Transverse colon (tissue), 4 donors: ENCODE results near the gene ZDHHC5. TPM values are rescaled to one million over a fixed set of nuclear protein-coding genes. Genes with fewer than 3 reads are reported as not detected.

Source experiments
- DNase-seq: peaks from one replicate; pipeline ENCODE4 v3.0.0-alpha.2; 2019
- H3K27ac ChIP-seq, 4 donors: fragments of 200-600 bp; sonication (generic); 2 replicates each; pipeline ENCODE4 v1.5.1; 2016 to 2018; ENCODE audit warnings: inconsistent platforms in 4 of 4
- H3K27me3 ChIP-seq: fragments of 200-600 bp; sonication (generic); 2 replicates; pipeline ENCODE4 v1.5.1; 2017; ENCODE audit warnings: inconsistent platforms
- H3K36me3 ChIP-seq, 4 donors: fragments of 200-600 bp; sonication (generic); 2 replicates each; pipeline ENCODE4 v1.5.1; 2017 to 2019; ENCODE audit warnings: inconsistent platforms in 4 of 4
- H3K4me1 ChIP-seq, 4 donors: fragments of 200-600 bp; sonication (generic); 2 replicates each; pipeline ENCODE4 v1.5.1; 2017 to 2020; ENCODE audit warnings: inconsistent platforms in 4 of 4
- H3K4me3 ChIP-seq, 4 donors: fragments of 200-600 bp; sonication (generic); 1 replicate in 1 of 4; 2 replicates in 3 of 4; pipeline versions ENCODE4 v1.5.1 to v1.6.1; 2017 to 2019; ENCODE audit warnings: inconsistent platforms in 4 of 4
- H3K9me3 ChIP-seq, 2 donors: fragments of 200-600 bp; sonication (generic); 2 replicates each; pipeline ENCODE4 v1.5.1; 2017 to 2019; ENCODE audit warnings: inconsistent platforms in 2 of 2
- CTCF ChIP-seq, 5 experiments: fragments of 200-600 bp in 3 of 5; fragments of 450-650 bp in 2 of 5; sonication (generic) in 3 of 5; IDR thresholded peaks; 1 replicate in 2 of 5; 2 replicates in 3 of 5; pipeline ENCODE4 v1.5.1; 2016 to 2017; ENCODE audit warnings: antibody characterized with exemption in 5 of 5, inconsistent platforms in 3 of 5, mild to moderate bottlenecking in 2 of 5, moderate library complexity in 1 of 5
- EP300 ChIP-seq: sonication (generic); formaldehyde crosslinking; IDR thresholded peaks from one replicate; pipeline ENCODE4 v1.6.1; 2017; ENCODE audit warnings: antibody characterized with exemption, low read depth
- POLR2A ChIP-seq: fragments of 450-650 bp; IDR thresholded peaks from one replicate; pipeline ENCODE4 v1.6.1; 2016; ENCODE audit warnings: antibody characterized with exemption, mild to moderate bottlenecking, moderate library complexity
- POLR2AphosphoS5 ChIP-seq, 3 donors: sonication (generic); formaldehyde crosslinking; IDR thresholded peaks; one replicate each; pipeline ENCODE4 v1.6.1; 2016; ENCODE audit warnings: antibody characterized with exemption in 3 of 3
- WGBS, 2 donors: methylation state at CpG; one replicate each; pipeline ENCODE4 v1.1.5; 2018; ENCODE audit warnings: low coverage in 1 of 2; 5-methylcytosine and 5-hydroxymethylcytosine counted together
- in situ Hi-C, 4 donors: fragments of 200-750 bp; cut with MboI; loops; one replicate each; pipeline versions ENCODE4 v1.15.0 to v1.15.1; 2017; ENCODE audit warnings: low sequenced_read_pairs in 3 of 4, low pct_ligation_motif_present in 1 of 4, low pct_unique_long_range_greater_than_20kb in 1 of 4
- intact Hi-C: fragments of 100-400 bp; cut with DNase I; formaldehyde crosslinking; loops from one replicate; pipeline ENCODE4 v1.15.1; 2023; ENCODE audit warnings: low total_unique reads
- total RNA-seq, 4 donors: library from RNA; depleted of rRNA; stranded (reverse); fragments of >200 nt; gene quantifications; one replicate each; pipeline ENCODE4 v1.1.0, GENCODE V29; 2016

ZDHHC5 gene
- total RNA-seq, 4 donors from 2014 or later: 38.4 to 63.2 (median 57.6) TPM

GRCh38 chr11:57646194-57646798 is 21.6 kb upstream of the ZDHHC5 start:
- peak overlapping the region in 1 of 4 donors; percentile 64 for H3K27ac ChIP-seq
- WGBS, 2 donors: 55 to 63% methylated on average over 2 to 10 of the region's 10 CpGs
- TF ChIP-seq CTCF (IDR thresholded peaks at IDR 0.05) (no peak), EP300 (no peak), POLR2A (no peak), POLR2AphosphoS5 (IDR thresholded peaks at IDR 0.05) (no peak)
- no peak for DNase-seq
- in situ Hi-C loops: loop anchor here (10.0 to 25.0 kb wide), 4 partner anchors 81 to 309 kb away; partner anchors contain the start of genes P2RX3 (in 2 of the 4), RTN4RL2 (in 2 of the 4), SSRP1 (in 2 of the 4) and UBE2L6 (in 1 of the 4)
- H3K4me1 ChIP-seq: peaks cover 10 to 57% (median 16%) of the 10 kb centered on the region in 4 donors
- H3K27me3 ChIP-seq: peaks cover 56% of the 10 kb centered on the region
- no peaks in the 10 kb centered on the region for H3K9me3 ChIP-seq
- no peak overlapping the region for H3K4me3 ChIP-seq
- H3K36me3 ChIP-seq: no peaks in the 10 kb centered on the region
- intact Hi-C loops: no loop called here

GRCh38 chr11:57646799-57647303 is 21.1 kb upstream of the ZDHHC5 start:
- 23% methylated on average over 23 of the region's 23 CpGs; no CpG with 5 or more reads in 1 of the 2 donors for WGBS, 2 donors
- in situ Hi-C loops: loop anchor here (10.0 to 25.0 kb wide), 4 partner anchors 82 to 310 kb away; partner anchors contain the start of genes P2RX3 (in 2 of the 4), RTN4RL2 (in 2 of the 4), SSRP1 (in 2 of the 4) and UBE2L6 (in 1 of the 4)

GRCh38 chr11:57647372-57647771 is 20.5 kb upstream of the ZDHHC5 start:
- peaks cover 56% of the 10 kb centered on the region for H3K27me3 ChIP-seq
- WGBS, 2 donors: 0 to 15% methylated on average over 1 to 10 of the region's 10 CpGs
- H3K27ac ChIP-seq: no peak overlapping the region
- no peak for TF ChIP-seq CTCF (IDR thresholded peaks at IDR 0.05)
- no peak for TF ChIP-seq POLR2A
- in situ Hi-C loops: loop anchor here (10.0 to 25.0 kb wide), 4 partner anchors 83 to 310 kb away; partner anchors contain the start of genes P2RX3 (in 2 of the 4), RTN4RL2 (in 2 of the 4), SSRP1 (in 2 of the 4) and UBE2L6 (in 1 of the 4)
- DNase-seq: no peak
- H3K4me3 ChIP-seq: no peak overlapping the region
- no peaks in the 10 kb centered on the region for H3K36me3 ChIP-seq
- peaks cover 10 to 57% (median 16%) of the 10 kb centered on the region in 4 donors for H3K4me1 ChIP-seq
- H3K9me3 ChIP-seq: no peaks in the 10 kb centered on the region
- intact Hi-C loops: no loop called here

More at GRCh38 chr11:57646799-57647303, 21.1 kb upstream of the ZDHHC5 start:
- peaks cover 56% of the 10 kb centered on the region for H3K27me3 ChIP-seq
- peaks cover 10 to 57% (median 16%) of the 10 kb centered on the region in 4 donors for H3K4me1 ChIP-seq
- intact Hi-C loops: no loop called here
- TF ChIP-seq EP300 (no peak), POLR2A (no peak), POLR2AphosphoS5 (IDR thresholded peaks at IDR 0.05) (no peak)
- H3K27ac ChIP-seq: no peak overlapping the region
- no peak for DNase-seq
- no peak overlapping the region for H3K4me3 ChIP-seq
- H3K36me3 ChIP-seq: no peaks in the 10 kb centered on the region
- H3K9me3 ChIP-seq: no peaks in the 10 kb centered on the region

GRCh38 chr11:57647960-57648800 is 19.7 kb upstream of the ZDHHC5 start:
- H3K27me3 ChIP-seq: peaks cover 56% of the 10 kb centered on the region
- in situ Hi-C loops: loop anchor here (10.0 to 25.0 kb wide), 4 partner anchors 83 to 311 kb away; partner anchors contain the start of genes P2RX3 (in 2 of the 4), RTN4RL2 (in 2 of the 4), SSRP1 (in 2 of the 4) and UBE2L6 (in 1 of the 4)
- no peak for DNase-seq

More at GRCh38 chr11:57647960-57648800, 19.7 kb upstream of the ZDHHC5 start:
- Histone ChIP-seq H3K36me3 (no peaks in the 10 kb centered on the region), H3K9me3 (no peaks in the 10 kb centered on the region), H3K4me3 (peak overlapping the region in 2 of 4 donors; percentile 4 to 46), H3K27ac (no peak overlapping the region), H3K4me1 (peaks cover 10 to 57% (median 16%) of the 10 kb centered on the region in 4 donors)
- WGBS, 2 donors: 4 to 31% methylated on average over 4 to 11 of the region's 13 CpGs
- no peak for TF ChIP-seq EP300
- no peak for TF ChIP-seq CTCF (IDR thresholded peaks at IDR 0.05)
- TF ChIP-seq POLR2A: no peak
- no peak for TF ChIP-seq POLR2AphosphoS5 (IDR thresholded peaks at IDR 0.05)
- intact Hi-C loops: no loop called here
